Measurements from ENCODE around the gene RPL36AL. TPM values are rescaled to one million over a fixed set of nuclear protein-coding genes. Genes with fewer than 3 reads are reported as not detected.

Gene RPL36AL
- total and polyA plus RNA-seq, 2 experiments from 2014 or later = 122 to 723 TPM

GRCh38 chr14:49612251-49612650, 8.2 kb downstream of the RPL36AL start:
- Histone ChIP-seq H3K36me3 (ENCODE audit: insufficient read depth) (peaks cover 10% of the 10 kb centered on the region), H2AFZ (no peak overlapping the region), H3K27me3 (ENCODE audit: insufficient read depth) (no peaks in the 10 kb centered on the region), H3F3A (replicated peaks; ENCODE audit: low read depth) (no peaks in the 10 kb centered on the region; the same call in 1 of the 2 replicates), H3K4me2 (no peak overlapping the region), H3K4me1 (ENCODE audit: insufficient read depth) (no peaks in the 10 kb centered on the region), H3K9me2 (ENCODE audit: insufficient read depth) (no peaks in the 10 kb centered on the region), H3K27ac (ENCODE audit: low read depth) (no peak overlapping the region), H3K4me3 (no peak overlapping the region), H3K79me2 (replicated peaks; ENCODE audit: insufficient read depth) (peaks cover 14% of the 10 kb centered on the region; the same call in 1 of the 2 replicates), H4K20me1 (replicated peaks; ENCODE audit: insufficient read depth) (peaks cover 20% of the 10 kb centered on the region; the same call in 1 of the 2 replicates)
- Mint-ChIP-seq H3K4me3 (no peak overlapping the region), H3K27me3 (ENCODE audit: insufficient read depth, low read depth, poor library complexity) (no peaks in the 10 kb centered on the region), H3K4me1 (peaks cover 2% of the 10 kb centered on the region; the same call in 2 of the 3 replicates), H3K36me3 (ENCODE audit: low read depth) (peaks cover 44% of the 10 kb centered on the region; the same call in 2 of the 3 replicates), H3K9me3 (no peaks in the 10 kb centered on the region), H3K27ac (no peak overlapping the region)
- no peak for TF ChIP-seq REST (IDR thresholded peaks at IDR 0.05; ENCODE audit: unreplicated experiment)
- TF ChIP-seq ETS1 (IDR thresholded peaks at IDR 0.05) = no peak
- TF ChIP-seq STAT1 (IDR thresholded peaks at IDR 0.05; ENCODE audit: unreplicated experiment) = no peak
- TF ChIP-seq ZNF462 (CRISPR knock-in tag; IDR thresholded peaks at IDR 0.05) = no peak
- TF ChIP-seq ZNF331 (CRISPR knock-in tag; IDR thresholded peaks at IDR 0.05; ENCODE audit: low read depth) = no peak
- no peak for TF ChIP-seq EZH2phosphoT487 (IDR thresholded peaks at IDR 0.05; ENCODE audit: unreplicated experiment)
- no peak for TF ChIP-seq CTCF (conservative IDR thresholded peaks at IDR 0.05; ENCODE audit: low read depth in 2 of 2)
- TF ChIP-seq ZNF114 (CRISPR knock-in tag; IDR thresholded peaks at IDR 0.05) = no peak
- TF ChIP-seq NANOG (IDR thresholded peaks at IDR 0.05; ENCODE audit: borderline replicate concordance) = no peak
- no peak for TF ChIP-seq POLR2AphosphoS5 (IDR thresholded peaks at IDR 0.05; ENCODE audit: low read depth)
- no peak for TF ChIP-seq JUNB (IDR thresholded peaks at IDR 0.05; ENCODE audit: unreplicated experiment)
- TF ChIP-seq EZH2 (IDR thresholded peaks at IDR 0.05; ENCODE audit: low read depth, unreplicated experiment) = no peak
- TF ChIP-seq CREB1 (CRISPR knock-in tag; IDR thresholded peaks at IDR 0.05; ENCODE audit: low read depth) = no peak
- ATAC-seq = no peak
- DNase-seq (ENCODE audit: low spot score) = no peak

Data from GM23338 (cell line).